Hepatic stellate cell (primary cell): ENCODE results near the gene SMYD4.

Experiments
- DNase-seq: peaks from one replicate; pipeline ENCODE4 v3.0.0; 2011; ENCODE audit warnings: low spot score

SMYD4 gene

DNA sequence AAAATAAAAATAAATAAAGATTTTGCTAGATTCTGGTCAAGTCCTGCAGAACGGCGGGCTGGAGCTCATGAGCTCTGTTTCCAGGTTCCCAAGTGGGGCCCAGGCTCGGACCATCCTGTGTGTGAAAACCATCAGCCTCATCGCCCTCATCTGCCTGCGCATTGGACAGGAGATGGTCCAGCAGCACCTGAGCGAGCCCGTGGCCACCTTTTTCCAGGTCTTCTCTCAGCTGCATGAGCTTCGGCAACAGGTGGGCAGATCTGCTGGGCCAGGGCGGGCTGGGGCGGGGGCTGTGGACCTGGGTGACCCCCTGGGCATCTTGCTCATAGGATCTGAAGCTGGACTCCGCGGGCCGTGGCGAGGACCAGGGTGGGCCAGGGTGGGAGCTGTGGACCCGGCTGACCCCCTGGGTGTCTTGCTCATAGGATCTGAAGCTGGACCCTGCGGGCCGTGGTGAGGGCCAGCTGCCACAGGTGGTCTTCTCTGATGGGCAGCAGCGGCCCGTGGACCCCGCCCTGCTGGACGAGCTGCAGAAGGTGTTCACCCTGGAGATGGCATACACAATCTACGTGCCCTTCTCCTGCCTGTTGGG lies 97.4 kb downstream of the SMYD4 start:
- DNase-seq, result no peak

GRCh38 chr17:1731194-1731506 lies 98.6 kb downstream of the SMYD4 start:
- no peak for DNase-seq

DNA sequence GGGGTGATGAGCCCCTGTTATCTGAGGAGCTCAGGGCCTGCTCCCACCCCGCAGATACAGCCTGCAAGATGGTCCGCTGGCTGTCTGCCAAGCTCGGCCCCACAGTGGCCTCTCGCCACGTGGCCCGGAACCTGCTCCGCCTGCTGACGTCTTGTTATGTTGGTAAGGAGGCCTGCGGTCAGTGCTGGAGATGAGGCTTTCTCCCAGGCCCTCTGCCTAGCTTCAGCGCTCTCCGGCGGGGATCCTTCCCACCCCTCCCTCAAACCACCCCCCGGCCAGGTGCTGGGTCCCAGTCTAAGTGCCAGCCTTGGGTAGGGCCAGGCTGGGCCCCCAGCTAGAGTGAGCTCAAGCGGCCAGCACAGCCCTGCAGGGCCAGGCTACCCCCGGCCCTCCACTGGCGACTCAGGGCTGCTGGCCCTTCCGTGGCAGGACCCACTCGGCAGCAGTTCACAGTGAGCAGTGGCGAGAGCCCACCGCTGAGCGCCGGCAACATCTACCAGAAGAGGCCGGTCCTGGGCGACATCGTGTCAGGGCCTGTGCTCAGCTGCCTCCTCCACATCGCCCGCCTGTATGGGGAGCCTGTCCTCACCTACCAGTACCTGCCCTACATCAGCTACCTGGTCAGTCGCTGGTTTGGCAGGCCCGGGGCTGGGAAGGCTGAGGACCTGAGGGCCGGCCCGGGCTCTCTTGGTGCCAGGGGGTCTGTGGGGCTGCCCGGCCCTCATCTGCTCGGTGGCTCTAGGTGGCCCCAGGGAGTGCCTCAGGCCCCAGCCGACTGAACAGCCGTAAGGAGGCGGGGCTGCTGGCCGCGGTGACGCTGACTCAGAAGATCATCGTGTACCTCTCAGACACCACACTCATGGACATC lies 99.1 kb downstream of the SMYD4 start:
- no peak for DNase-seq

GRCh38 chr17:1729966-1730325 lies 99.8 kb downstream of the SMYD4 start:
- DNase-seq, result no peak
